Measurements from ENCODE around the gene PIGM. TPM values are rescaled to one million over a fixed set of nuclear protein-coding genes. Genes with fewer than 3 reads are reported as not detected.

The PIGM gene
- total RNA-seq, 1 experiment from 2014 or later: 4.0 TPM

DNA sequence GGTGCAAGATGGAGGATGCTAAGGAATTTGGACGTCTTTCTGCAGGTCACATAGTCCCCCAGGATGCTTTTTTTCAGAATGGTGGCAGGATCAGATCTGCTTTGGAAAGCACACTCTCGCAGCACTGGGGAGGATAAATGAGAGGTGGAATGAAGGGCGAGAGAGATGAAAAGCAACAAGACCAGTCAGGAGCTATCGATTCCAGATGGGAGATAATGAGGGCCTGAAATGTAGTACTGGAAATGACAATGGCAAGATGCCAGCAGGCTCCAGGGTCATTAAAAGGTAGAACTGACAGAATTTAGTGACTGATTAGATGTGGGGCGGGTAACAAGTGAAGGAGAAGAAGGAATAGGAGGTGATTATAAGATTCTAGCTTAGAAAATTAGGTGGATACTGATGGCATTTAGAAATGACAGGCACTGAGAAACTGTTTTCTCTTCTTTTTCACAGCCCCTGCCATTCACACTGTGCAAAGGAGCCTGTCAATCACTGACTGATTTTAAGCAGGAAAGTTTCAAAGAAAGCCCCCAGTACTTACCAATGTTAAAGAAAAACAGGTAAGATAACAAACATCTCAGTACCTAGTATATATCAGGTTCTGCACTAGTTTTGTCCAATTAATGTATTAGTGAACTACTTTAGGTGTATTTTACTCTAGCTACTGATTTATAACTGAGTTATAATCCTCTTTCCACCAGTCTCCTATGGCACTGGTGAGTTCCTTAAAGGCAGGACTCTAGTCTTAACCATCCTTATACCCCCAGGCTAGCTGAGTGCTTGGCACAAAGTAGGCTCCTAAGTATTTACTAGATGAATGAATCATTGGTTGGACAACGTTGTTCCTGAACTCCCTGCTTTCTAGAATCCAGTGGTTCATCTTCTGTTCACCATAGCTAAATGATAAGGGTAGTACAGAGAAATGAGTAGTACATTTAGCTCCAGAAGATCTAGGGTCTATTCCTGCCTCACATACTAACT lies 9.2 kb downstream of the PIGM start:
- DNase-seq (ENCODE audit: low spot score): no peak

DNA sequence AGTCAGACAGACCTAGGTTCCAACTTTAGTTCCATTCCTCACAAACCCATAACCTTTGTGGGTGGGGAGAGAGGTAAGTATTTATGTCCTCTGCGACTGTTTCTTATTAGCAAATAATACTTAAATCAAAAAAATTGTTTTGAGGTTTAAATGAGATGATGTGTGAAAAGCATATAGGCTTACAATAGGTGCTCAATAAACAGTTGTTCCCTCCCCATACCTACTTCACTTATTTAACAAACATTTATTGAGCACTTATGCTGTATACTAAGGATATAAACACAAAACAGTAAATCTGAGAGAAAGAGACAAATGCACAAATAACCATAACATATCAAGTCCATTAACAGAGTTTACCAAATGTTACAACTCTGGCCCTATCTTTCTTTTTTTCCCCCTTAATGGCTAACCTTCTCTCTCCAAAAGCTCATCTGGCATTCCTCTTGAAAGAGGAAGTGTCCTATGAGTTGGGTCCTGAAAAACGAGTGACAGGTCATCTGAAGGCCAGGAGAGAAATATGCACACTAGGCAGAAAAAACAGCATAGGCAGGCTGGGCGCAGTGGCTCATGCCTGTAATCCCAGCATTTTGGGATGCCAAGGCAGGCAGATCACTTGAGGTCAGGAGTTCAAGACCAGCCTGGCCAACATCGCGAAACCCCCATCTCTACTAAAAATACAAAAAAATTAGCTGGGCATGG lies 10.3 kb downstream of the PIGM start:
- DNase-seq (ENCODE audit: low spot score): no peak

DNA sequence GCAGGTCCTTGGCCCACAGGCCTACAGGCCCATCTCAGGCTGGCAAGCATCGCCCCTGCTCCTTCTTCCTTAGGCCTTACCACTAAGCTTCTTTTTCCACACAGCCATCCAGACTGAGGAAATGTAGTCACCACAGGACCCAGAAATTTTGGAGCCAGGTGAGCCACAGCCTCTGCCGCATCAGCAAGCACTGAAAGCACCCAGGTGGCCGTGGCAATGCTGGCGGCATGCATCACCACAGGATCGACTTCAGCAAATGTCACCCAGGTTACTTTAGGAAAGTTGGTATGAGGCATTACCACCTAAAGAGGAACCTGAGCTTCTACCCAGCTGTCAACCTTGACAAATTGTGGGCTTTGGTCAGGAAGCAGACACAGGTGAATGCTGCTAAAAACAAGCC lies 11.6 kb downstream of the PIGM start:
- DNase-seq (ENCODE audit: low spot score): no peak

GRCh38 chr1:160018900-160019299 lies 12.9 kb downstream of the PIGM start:
- no peak for DNase-seq (ENCODE audit: low spot score)

DNA sequence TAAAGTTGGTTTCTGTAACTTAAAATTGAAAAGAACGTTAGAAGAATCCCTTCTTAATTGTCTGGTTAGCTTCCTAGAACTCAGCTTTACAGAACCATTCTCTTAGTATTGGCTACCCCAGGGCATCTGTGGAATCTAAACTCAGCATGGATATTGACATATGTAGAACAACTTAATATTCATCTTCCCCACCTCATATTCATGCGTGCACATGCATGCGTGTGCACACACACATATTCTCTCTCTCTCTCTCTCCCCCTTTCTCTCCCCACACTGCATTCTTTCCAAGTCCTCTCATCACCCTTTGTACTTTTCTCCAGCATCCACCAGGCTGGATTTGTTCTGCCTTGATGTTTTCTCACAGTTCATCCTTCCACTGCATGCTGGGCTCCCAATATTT lies 13.4 kb downstream of the PIGM start:
- no peak for DNase-seq (ENCODE audit: low spot score)

DNA sequence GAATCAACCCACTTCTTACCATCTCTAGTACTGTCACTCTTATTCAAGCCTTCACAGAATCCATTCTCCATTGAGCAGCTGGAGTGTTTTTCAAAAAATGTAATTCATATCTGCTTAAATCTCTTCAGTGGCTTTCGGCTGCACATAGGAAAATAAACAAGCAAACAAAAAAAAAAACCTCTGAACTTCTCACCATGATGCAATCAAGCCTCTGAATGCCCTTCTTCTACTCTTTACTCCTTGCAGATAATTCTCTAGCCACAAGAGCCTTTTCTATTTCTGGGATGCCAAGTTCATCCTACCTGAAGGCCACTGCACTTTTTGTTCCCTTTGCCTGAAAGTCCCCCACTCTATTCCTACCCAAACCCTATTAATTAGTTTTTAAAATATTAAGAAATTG lies 14.2 kb downstream of the PIGM start:
- no peak for DNase-seq (ENCODE audit: low spot score)

- no peak for DNase-seq (ENCODE audit: low spot score)
Measured at GRCh38 chr1:160011781-160012180, 20.0 kb downstream of the PIGM start.

DNA sequence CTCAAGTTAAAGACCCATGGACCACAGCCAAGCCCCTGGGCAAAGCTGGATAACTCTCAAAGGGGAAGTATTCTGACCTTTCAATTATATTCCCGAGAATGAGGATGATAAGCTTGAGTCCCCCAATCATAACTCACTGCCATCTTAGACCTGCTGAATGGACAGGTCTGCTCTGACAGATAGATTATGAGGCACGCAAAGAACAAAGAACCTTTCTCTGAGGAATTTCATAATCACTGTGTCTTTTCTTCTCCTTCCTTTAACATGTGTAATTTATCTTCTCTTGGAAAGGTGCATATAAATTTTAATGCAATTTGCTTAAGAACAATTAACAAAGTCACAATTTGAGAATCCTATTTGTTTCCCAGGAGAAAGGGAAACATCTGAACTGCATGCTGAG lies 22.0 kb downstream of the PIGM start:
- DNase-seq (ENCODE audit: low spot score): no peak

DNA sequence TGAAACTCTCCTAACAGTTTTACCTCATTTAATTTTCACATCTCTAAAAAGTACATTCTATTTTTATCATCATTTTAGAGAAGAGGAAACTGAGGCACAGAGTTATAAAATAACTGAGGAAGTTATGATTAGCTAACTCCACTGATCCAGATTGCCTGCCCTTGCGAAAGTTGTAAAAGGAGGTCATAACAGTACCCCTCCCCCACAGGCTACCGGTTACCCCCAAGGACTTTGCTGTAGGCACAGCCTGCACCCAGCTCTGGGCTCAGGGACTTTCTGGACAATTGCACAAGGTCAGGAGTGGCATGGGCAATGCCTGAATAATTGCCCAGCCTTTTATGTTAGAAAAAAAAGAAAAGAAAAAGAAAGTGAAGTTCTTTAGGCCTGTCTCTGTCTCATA lies 22.7 kb downstream of the PIGM start:
- DNase-seq (ENCODE audit: low spot score): no peak

GRCh38 chr1:160007577-160008200 lies 24.1 kb downstream of the PIGM start:
- peak; percentile 76 for DNase-seq (ENCODE audit: low spot score)

DNA sequence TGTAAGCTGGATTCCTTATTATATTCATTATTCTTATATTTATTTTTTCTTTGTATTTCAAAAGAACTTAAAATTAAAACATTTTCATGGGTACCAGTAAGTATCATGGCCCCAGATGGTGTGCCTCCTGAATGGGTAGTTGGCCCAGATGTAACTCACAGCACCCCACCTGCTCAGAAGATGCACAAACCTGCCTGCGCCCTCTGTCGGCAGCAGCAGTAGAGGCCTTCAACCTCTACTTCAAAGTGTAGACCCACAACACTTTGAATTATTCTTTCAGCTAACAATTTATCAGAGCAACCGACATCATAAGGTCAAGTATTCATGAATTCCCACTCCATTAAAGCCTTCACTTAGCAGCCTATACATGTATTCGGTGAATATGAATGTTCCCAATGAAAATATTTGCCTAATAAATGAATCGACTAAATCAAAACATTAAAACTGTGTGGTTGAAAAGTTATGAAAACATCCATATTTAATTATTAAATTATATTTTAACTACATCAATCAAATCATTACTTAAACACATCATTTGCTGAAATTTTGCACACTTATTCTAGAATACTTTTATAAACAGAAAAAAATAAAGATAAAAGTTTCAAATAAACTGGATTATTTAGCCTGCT lies 25.4 kb downstream of the PIGM start:
- peak; percentile 83 for DNase-seq (ENCODE audit: low spot score)

GRCh38 chr1:160005070-160005469 lies 26.7 kb downstream of the PIGM start:
- DNase-seq (ENCODE audit: low spot score): no peak

GRCh38 chr1:160004425-160004824 lies 27.4 kb downstream of the PIGM start:
- DNase-seq (ENCODE audit: low spot score): no peak

DNA sequence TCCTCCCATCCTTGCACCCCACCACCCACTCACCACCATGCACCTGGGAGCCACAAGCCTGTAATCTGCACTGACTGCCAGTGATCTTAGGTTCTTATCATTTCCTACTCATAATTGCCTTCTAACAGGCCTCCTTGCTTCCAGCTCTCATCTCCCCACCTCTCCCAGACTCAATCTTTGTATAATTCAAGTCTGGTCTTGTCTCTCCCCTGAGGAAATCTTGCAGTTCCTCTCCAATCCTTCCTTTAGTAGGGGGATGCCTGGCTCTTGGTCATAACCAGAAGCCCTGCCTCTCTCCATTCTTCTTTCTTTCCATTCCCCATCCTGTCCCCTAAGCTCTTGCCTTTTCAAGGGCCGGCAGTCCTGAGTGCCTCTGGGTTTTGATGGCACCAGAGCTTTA lies 27.8 kb downstream of the PIGM start:
- no peak for DNase-seq (ENCODE audit: low spot score)

- DNase-seq (ENCODE audit: low spot score): no peak
Measured at GRCh38 chr1:160001440-160001839, 30.4 kb downstream of the PIGM start.

- no peak for DNase-seq (ENCODE audit: low spot score)
Measured at GRCh38 chr1:159999204-159999603, 32.6 kb downstream of the PIGM start.

- no peak for DNase-seq (ENCODE audit: low spot score)
Measured at GRCh38 chr1:159996653-159997052, 35.1 kb downstream of the PIGM start.

GRCh38 chr1:159994896-159995295 lies 36.9 kb downstream of the PIGM start:
- DNase-seq (ENCODE audit: low spot score): no peak

DNA sequence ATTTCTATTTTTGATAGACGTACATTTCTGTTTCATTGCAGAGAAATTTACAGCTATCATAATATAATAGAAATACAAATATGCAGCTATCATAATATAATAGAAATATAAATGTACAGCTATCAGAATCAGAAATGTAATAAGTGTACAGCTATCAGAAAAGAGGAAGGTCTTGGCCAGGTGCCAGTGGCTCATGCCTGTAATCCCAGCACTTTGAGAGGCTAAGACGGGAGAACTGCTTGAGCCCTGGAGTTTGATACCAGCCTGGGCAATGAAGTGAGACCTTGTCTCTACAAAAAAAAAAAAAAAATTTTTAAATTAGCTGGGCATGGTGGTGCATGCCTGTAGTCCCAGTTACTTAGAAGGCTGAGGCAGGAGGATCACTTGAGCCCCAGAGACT lies 37.9 kb downstream of the PIGM start:
- DNase-seq (ENCODE audit: low spot score): no peak

GRCh38 chr1:159992161-159992560 lies 39.6 kb downstream of the PIGM start:
- no peak for DNase-seq (ENCODE audit: low spot score)

DNA sequence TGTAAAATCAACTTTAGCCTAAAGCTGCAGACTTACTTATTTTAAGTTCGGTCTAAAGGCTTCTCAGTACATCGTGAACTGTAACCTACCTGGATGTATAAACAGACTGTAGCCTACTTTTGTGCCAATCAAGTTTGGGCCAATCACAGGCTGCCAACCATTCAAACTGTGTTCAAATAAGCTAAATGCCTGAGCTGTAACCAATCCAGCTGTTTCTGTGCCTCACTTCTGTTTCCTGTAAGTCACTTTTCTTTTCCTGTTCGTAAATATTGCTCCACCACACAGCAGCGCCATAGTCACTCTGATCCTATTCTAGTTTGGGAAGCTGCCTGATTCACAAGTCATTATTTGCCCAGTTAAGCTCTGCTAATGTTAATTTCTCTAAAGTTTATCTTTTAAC lies 40.3 kb downstream of the PIGM start:
- peak; percentile 3 for DNase-seq (ENCODE audit: low spot score)

DNA sequence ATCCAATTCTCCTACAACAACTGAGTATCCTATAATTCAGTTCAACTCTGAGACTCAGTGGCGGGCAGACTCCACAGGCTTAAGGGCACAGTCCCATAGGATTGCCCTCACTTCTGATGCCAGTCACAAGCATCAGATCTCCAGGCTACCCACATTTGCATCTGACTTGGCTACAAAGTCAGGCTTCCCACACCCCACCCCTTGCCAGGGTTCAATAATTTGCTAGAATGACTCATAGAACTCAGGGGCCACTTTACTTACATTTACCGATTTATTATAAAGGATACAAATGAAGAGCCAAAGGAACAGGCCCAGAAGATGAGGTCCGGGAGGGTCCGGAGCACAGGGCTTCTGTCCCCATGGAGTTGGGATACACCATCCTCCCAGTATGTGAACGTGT lies 41.8 kb downstream of the PIGM start:
- no peak for DNase-seq (ENCODE audit: low spot score)
